Calu3 (cell line): ENCODE measurements around the gene LRRK1. TPM values are rescaled to one million over a fixed set of nuclear protein-coding genes. Genes with fewer than 3 reads are reported as not detected.
"Not testable (repeated sequence)": the region's sequence is repeated elsewhere in the genome, so short reads cannot be mapped to it uniquely, and the experiment has no call there.

ENCODE experiments used
- BruUV-seq: library from RNA; stranded (reverse); fragments of 400-500 nt; replicated peaks from 2 replicates; lab custom pipeline; 2021; lab: Mats Ljungman, UMichigan
- CTCF ChIA-PET: fragments of 300-600 bp; sonication (Branson Sonifier 250); formaldehyde crosslinking; loops from one replicate; lab custom pipeline; 2022; ENCODE audit warnings: antibody characterized with exemption; lab: Charles Lee
- DNase-seq: peaks from one replicate; pipeline ENCODE4 v3.0.0; 2022
- H3K27ac Mint-ChIP-seq: one replicate; pipeline ENCODE4 v1.8.0; 2022; ENCODE audit warnings: mixed read lengths; ENCODE audit not compliant: unreplicated experiment
- H3K27me3 Mint-ChIP-seq: one replicate; pipeline ENCODE4 v1.8.0; 2022; ENCODE audit warnings: mixed read lengths; ENCODE audit not compliant: unreplicated experiment
- H3K36me3 Mint-ChIP-seq: one replicate; pipeline ENCODE4 v1.8.0; 2022; ENCODE audit warnings: mild to moderate bottlenecking, moderate library complexity, mixed read lengths; ENCODE audit not compliant: insufficient read depth, unreplicated experiment
- H3K4me1 Mint-ChIP-seq: one replicate; pipeline ENCODE4 v1.8.0; 2022; ENCODE audit warnings: mild to moderate bottlenecking, low read depth, mixed read lengths; ENCODE audit not compliant: unreplicated experiment
- H3K4me3 Mint-ChIP-seq: one replicate; pipeline ENCODE4 v1.8.0; 2022; ENCODE audit warnings: mild to moderate bottlenecking, low read depth, moderate library complexity, mixed read lengths; ENCODE audit not compliant: unreplicated experiment
- H3K9me3 Mint-ChIP-seq: one replicate; pipeline ENCODE4 v1.8.0; 2022; ENCODE audit warnings: low read depth, mixed read lengths; ENCODE audit not compliant: unreplicated experiment
- intact Hi-C: fragments of 100-400 bp; cut with micrococcal nuclease; formaldehyde crosslinking; loops from one replicate; pipeline ENCODE4 v1.10.0; 2022; ENCODE audit not compliant: unreplicated experiment
- total RNA-seq: library from RNA; stranded (reverse); gene quantifications from 2 replicates; pipeline ENCODE4 v1.2.3, GENCODE V29; 2022
- TF ChIP-seq, protein P1 (sequence below): fragments of 200-600 bp; IDR thresholded peaks from one replicate; pipeline ENCODE4 v1.8.0; 2022; ENCODE audit warnings: antibody characterized with exemption; ENCODE audit not compliant: unreplicated experiment

LRRK1 gene
- total RNA-seq, 1 experiment from 2014 or later: 21.3 TPM

DNA sequence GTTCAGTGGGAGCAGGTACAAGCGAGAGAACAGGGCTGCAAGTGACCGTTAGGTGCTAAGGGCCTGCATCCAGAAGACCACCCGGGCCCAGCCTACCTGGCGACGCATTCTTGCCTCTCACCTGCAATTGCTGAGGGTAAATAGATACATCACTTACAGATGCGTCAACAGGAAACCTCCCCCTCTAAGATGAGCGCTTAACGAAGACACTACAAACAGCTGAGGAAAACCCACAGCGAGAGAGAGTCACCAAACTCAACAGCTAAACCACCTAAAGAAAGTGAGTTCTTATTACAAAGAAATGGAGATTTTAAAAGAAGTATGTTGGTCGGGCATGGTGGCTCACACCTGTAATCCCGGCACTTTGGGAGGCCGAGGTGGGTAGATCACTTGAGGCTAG, 174.8 kb downstream of the LRRK1 start:
- BruUV-seq: no TSS peak
- H3K27ac Mint-ChIP-seq: no peak overlapping the region
- H3K4me3 Mint-ChIP-seq: no peak overlapping the region
- no peaks in the 10 kb centered on the region for H3K9me3 Mint-ChIP-seq
- intact Hi-C loops: no loop called here
- TF ChIP-seq, protein P1, sequence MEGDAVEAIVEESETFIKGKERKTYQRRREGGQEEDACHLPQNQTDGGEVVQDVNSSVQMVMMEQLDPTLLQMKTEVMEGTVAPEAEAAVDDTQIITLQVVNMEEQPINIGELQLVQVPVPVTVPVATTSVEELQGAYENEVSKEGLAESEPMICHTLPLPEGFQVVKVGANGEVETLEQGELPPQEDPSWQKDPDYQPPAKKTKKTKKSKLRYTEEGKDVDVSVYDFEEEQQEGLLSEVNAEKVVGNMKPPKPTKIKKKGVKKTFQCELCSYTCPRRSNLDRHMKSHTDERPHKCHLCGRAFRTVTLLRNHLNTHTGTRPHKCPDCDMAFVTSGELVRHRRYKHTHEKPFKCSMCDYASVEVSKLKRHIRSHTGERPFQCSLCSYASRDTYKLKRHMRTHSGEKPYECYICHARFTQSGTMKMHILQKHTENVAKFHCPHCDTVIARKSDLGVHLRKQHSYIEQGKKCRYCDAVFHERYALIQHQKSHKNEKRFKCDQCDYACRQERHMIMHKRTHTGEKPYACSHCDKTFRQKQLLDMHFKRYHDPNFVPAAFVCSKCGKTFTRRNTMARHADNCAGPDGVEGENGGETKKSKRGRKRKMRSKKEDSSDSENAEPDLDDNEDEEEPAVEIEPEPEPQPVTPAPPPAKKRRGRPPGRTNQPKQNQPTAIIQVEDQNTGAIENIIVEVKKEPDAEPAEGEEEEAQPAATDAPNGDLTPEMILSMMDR: no peak
- no peaks in the 10 kb centered on the region for H3K36me3 Mint-ChIP-seq
- no peaks in the 10 kb centered on the region for H3K4me1 Mint-ChIP-seq
- H3K27me3 Mint-ChIP-seq: peaks cover 38% of the 10 kb centered on the region
- CTCF ChIA-PET: interaction anchor here (0.7 kb wide), 2 partner anchors 128 to 457 kb away, joined by 3 to 7 read pairs; no protein-coding TSS in a partner anchor
- DNase-seq: no peak

DNA sequence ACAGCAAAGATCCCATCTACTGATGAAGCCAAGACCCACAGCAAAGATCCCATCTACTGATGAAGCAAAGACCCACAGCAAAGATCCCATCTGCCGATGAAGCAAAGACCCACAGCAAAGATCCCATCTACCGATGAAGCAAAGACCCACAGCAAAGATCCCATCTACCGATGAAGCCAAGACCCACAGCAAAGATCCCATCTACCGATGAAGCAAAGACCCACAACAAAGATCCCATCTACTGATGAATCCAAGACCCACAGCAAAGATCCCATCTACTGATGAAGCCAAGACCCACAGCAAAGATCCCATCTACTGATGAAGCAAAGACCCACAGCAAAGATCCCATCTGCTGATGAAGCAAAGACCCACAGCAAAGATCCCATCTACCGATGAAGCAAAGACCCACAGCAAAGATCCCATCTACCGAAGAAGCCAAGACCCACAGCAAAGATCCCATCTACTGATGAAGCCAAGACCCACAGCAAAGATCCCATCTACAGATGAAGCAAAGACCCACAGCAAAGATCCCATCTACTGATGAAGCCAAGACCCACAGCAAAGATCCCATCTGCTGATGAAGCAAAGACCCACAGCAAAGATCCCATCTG, 176.7 kb downstream of the LRRK1 start:
- H3K4me1 Mint-ChIP-seq, H3K36me3 Mint-ChIP-seq, intact Hi-C loops, H3K27ac Mint-ChIP-seq, CTCF ChIA-PET, BruUV-seq, H3K9me3 Mint-ChIP-seq, H3K4me3 Mint-ChIP-seq, DNase-seq: not testable (repeated sequence)
- H3K27me3 Mint-ChIP-seq: peaks cover 38% of the 10 kb centered on the region

DNA sequence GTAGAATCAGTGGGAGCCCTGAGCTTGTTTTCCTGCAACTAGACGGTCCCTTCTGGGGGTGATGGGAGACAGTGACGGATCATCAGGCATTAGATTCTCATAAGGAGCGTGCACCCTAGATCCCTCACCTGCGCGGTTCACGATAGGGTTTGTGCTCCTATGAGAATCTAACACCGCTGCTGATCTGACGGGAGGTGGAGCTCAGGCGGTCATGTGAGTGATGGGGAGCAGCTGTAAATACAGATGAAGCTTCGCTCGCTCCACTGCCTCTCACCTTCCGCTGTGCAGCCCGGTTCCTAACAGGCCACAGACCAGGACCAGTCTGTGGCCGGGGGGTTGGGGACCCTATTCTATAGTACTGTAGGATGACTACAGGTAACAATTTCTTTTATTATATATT, 178.0 kb downstream of the LRRK1 start:
- TF ChIP-seq, protein P1: no peak
- Mint-ChIP-seq H3K9me3 (peaks cover 4% of the 10 kb centered on the region), H3K27me3 (peaks cover 38% of the 10 kb centered on the region), H3K36me3 (no peaks in the 10 kb centered on the region), H3K27ac (no peak overlapping the region), H3K4me1 (no peaks in the 10 kb centered on the region), H3K4me3 (no peak overlapping the region)
- intact Hi-C loops: no loop called here
- BruUV-seq: no TSS peak
- CTCF ChIA-PET: no interaction called here
- DNase-seq: no peak

DNA sequence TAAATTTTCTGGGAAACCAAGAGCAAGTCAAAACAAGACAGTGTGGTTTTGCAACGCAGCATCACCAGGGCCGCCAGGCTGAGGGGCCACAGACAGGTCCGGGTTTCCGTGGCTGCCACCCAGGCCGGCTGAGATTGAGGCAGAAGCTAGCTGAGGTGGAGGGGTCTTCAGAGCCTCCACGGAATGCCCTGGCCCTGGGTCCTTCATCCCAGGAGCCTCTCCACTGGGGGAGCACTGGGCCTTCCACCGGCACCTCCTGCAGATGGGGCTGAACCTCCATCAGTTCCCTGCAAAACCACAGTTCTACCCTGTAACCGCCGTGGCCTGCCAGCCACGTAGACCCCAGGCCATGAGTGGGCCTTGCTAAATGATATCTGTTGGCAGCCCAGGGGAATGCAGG, 180.0 kb downstream of the LRRK1 start:
- TF ChIP-seq, protein P1: no peak
- no TSS peak for BruUV-seq
- Mint-ChIP-seq H3K9me3 (peaks cover 4% of the 10 kb centered on the region), H3K27ac (no peak overlapping the region), H3K4me1 (no peaks in the 10 kb centered on the region), H3K4me3 (no peak overlapping the region), H3K36me3 (no peaks in the 10 kb centered on the region), H3K27me3 (peaks cover 30% of the 10 kb centered on the region)
- CTCF ChIA-PET: no interaction called here
- no peak for DNase-seq
- intact Hi-C loops: no loop called here

DNA sequence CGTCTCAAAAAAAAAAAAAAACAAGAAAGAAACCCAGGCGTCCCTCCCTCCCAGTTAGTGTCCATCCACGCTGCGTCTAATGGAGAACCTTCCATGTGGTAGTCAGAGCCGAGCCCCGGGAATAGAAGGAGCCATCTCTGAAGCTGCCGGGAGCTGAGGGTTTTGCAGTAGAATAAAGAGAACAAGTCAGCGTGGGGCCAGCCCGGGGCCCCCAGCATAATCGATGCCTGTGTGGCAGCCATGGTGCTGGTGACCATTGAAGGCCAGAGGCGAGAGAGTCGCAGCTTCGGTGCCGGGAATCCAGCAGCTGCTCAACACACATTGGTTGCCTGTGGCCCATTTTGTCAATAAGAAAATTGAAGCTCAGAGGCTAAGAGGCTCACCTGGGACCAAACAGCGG, 181.0 kb downstream of the LRRK1 start:
- TF ChIP-seq, protein P1: no peak
- intact Hi-C loops: no loop called here
- no peak for DNase-seq
- Mint-ChIP-seq H3K9me3 (peaks cover 4% of the 10 kb centered on the region), H3K36me3 (no peaks in the 10 kb centered on the region), H3K4me1 (no peaks in the 10 kb centered on the region), H3K27me3 (peaks cover 20% of the 10 kb centered on the region), H3K27ac (no peak overlapping the region), H3K4me3 (no peak overlapping the region)
- no TSS peak for BruUV-seq
- CTCF ChIA-PET: no interaction called here
